ENCODE results near the gene ZBTB44.
"Not testable (repeated sequence)": the region's sequence is repeated elsewhere in the genome, so short reads cannot be mapped to it uniquely, and the experiment has no call there.

Gene ZBTB44

DNA sequence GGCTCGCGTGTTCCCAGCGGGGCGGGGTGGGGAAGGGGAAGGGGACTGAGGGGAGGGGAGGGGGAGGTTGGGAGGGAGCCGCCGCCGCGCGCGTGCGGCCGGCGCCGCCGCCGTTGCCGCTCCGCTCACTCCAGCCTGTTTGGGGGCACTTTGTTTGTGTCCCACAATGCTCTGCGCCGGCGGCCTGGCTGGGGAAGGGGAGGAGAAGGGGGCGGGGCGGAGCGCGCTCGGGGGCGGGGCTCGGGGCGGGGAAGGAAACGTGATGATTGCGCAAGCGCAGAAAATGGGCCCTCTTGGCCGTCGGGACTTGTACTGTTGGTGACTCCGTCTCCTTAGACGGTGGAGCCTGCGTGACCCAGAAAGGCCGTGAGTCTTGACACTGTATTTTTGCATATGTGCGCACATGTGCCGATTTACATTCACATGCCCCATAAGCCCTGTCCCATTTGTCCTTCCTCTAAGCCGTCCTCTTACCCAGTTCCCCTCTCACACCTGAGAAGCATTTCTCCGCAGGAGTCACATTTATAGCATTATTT lies at the start of gene ZBTB44:
Gene ZBTB44 (minus strand): TSS at position 168 of the 536 bp plus-strand sequence. CDS start 53,044 bp downstream, outside the sequence.
- peak; percentile 92 for DNase-seq

DNA sequence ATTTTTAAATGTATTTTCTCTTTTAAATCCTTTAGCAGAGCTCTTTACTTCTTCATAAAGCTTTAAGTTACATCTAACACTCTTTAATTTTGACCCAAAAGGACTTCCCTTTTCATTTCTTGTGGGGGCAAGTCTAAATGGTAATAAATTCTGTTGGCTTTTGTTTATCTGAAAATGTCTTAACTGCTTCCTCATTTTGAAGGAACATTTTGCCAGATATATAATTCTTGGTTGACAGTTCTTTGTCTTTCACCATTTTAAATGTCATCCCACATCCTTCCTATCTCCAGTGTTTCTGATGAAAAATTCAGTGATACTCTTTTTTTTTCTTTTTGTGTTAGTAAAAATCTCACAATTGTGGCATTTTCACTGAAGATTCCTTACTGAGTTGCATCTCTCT lies 44.7 kb upstream of the ZBTB44 start:
- DNase-seq: no peak

DNA sequence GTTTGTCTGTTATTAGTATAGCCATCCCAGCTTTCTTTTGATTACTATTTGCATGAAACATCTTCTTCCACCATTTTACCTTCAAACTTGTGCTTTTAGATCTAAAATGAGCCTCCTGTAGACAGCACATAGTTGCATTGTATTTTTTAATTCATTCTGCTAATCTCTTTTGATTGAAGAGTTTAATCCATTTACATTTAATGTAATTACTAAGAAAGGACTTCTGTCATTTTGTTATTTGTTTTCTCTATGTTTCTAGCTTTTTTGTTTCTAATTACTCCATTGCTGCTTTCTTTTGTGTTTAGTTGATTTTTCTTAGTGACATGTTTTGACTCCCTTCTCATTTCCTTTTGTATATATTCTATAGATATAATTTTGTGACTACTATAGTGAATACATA lies 43.7 kb upstream of the ZBTB44 start:
- no peak for DNase-seq

DNA sequence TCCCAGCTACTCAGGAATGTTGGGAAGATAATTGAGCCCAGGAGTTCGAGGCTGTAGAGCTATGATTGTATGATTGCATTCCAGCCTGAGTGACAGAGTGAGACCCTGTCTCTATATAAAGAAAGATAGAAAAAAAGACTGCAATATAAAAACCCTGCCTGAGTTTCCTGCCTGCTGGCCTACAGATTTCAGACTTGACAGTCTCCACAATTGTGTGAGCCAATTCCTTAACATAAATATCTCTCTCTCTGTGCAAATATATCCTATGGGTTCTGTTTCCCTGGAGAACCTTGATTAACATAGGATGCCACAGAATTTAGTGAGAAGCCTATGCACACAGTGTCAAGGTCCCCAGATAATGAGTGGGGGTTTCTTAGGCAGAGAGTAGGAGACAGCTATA lies 32.5 kb upstream of the ZBTB44 start:
- DNase-seq: no peak

DNA sequence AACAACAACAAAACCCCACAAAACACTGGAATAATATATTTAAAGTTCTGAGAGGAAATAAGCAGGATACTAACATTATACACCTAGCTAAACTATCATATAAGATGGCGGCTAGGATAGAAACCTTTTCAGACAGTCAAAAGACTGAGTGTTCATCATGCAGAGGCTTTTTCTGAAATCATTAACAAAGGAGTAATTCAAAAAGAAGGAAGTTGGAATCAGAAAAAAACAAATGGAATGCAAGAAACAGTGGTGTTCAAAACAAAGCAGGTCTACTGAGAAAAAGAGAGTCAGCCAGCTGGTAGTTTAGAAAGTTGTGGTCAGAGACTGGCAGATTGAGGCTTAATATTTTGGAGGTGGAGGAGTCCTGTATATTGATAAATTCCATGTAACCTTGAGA lies 30.1 kb upstream of the ZBTB44 start:
- DNase-seq: no peak

GRCh38 chr11:130340671-130341319 lies 26.1 kb upstream of the ZBTB44 start:
- DNase-seq: peak; percentile 9 to 35

- no peak for DNase-seq
These were observed 23.9 kb upstream of the ZBTB44 start for GRCh38 chr11:130338667-130339066.

DNA sequence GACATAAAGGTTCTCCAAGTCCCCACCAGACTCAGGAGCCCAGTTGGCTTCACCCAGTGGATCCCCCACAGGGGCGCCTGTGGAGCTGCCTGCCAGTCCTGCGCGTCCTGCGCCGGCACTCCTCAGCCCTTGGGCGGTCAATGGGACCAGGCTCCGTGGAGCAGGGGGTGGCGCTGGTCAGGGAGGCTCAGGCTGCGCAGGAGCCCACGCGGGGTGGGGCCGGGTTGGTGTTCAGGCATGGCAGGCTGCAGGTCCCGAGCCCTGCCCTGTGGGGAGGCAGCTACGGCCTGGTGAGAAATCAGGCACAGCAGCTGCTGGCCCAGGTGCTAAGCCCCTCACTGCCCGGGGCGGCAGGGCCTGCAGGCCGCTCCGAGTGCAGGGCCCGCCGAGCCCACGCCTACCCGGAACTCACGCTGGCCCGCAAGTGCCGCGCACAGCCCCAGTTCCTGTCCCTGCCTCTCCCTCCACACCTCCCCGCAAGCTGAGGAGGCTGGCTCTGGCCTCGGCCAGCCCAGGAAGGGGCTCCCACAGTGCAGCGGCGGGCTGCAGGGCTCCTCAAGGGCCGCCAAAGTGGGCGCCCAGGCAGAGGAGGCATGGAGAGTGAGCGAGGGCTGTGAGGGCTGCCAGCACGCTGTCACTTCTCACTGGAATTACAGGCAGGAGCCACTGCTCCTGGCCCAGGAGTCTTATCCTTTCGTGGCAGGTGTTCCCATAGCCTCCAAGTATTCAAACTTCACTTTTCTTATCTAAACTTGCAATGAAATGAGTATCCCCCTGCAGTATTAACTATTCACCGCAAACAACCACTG lies 22.8 kb upstream of the ZBTB44 start:
- no peak for DNase-seq

DNA sequence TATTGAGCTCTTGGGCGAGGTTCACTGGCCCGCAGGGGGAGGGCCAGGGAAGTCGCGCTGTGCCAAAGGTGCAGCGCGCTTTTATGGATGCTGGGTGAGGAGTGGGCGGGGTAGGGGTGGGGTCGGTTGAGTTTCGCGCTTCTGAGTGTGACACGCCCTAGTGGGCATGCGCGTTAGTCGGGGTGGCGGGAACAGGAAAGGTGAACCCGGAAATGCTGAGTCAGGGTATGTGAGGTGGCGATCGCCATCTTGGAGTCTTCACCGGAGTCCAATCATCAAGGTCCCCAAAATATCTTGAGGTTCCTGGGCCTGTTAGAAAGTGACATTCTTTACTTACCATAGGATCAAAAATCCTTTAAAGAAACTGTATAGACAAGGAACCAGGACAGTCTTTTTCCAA lies 16.7 kb upstream of the ZBTB44 start:
- not testable (repeated sequence) for DNase-seq

DNA sequence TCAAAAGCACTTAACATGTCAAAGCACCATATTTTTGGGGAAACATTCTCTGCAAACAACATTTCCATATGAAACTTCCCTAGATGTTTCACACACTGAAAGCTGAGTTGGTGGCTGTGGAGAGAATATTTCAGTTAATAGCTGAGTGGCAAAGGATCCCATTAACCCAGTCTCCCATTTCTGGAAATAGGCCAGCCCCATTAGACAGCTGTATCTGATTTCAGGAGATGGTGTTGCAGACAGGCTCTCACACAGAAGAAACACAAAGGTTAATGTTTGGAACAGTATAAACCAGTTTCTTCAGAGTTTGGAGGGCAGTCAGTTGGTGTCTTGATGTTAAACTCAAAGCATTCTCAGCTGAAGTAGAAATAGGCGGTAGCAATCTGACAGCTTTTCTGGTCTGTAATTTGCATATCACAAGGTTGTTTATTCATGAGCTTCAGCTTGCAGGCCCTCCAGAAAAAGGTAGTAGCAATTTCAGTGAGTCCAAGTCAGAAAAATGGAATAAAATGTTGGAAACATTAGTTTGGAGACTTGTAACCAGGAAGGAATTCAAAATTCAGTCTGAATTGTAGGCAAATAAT lies 15.5 kb upstream of the ZBTB44 start:
- no peak for DNase-seq

DNA sequence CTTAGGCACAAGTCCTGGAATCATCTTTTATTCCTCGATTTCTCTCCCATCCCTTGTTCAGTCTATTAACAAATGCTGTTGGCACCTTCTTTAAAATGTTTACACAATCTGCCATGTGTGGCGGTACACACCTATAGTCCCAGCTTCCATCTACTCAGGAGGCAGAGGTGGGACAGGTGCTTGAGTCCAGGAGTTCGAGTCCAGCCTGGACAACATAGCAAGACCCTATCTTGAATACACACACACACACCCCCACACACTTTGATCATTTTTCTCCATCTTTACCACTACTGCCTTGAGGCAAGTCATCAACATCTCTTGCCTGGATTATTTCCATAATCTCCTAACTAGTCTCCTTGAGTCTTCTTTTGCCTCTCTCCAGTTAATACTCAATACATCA lies 13.7 kb upstream of the ZBTB44 start:
- DNase-seq: no peak

- no peak for DNase-seq
These were observed 13.0 kb upstream of the ZBTB44 start for GRCh38 chr11:130327716-130328115.

DNA sequence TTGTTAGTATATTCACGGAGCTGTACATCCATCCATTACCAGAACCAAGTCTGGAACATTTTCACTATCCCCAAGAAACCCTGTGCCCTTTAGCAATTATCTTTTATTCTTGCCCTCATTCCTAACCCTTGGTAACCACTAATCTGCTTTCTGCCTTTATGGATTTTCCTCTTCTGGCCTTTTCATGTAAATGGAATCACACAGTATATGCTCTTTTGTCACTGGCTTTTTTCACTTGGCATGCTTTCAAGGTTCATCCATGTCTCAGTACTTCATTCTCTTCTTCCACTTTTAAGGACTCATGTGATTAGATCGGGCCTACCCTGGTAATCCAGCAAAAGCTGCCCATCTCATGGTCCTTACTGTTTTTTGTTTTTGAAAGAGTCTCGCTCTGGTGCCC lies 11.0 kb upstream of the ZBTB44 start:
- DNase-seq: no peak

DNA sequence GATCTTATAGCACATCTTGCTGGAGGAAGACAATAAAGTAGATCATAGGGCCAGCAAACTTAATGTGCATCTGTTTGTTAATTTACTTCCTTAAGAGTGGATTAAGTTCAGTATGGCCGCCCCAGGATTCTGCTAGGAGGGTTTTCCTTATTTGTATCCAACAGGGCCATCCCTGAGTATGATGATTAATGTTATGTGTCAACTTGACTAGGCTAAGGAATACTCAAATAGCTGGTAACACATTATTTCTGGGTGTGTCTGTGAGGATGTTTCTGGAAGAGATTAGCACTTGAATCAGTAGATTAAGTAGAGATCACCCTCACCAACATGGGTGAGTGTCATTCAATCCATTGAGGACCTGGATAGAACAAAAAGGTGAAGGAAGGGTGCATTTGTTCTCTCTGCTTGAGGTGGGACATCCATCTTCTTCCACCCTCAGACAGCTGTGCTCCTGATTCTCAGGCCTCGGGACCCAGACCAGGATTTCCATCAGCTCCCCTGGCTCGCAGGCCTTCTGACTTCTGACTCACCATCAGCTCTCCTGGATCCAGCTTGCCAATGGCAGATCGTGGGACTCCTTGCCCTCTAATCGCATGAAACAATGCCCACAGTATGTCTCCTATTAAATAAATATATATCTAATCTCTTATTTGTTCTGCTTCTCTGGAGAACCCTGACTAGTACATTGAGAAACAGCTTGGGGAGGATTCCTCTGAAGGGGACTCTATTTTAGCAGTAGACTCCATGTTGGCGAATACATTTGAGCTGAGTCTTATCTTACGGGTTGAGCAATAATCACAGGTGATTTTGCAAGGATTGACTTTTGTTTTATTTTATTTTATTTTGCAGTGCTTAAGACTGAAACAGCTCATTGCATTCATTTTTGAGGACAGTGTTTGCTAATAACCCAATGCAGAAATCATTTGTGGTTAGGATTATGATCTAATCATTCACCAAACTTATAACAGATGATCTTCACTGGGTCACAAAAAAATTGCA lies 9.0 kb upstream of the ZBTB44 start:
- no peak for DNase-seq

DNA sequence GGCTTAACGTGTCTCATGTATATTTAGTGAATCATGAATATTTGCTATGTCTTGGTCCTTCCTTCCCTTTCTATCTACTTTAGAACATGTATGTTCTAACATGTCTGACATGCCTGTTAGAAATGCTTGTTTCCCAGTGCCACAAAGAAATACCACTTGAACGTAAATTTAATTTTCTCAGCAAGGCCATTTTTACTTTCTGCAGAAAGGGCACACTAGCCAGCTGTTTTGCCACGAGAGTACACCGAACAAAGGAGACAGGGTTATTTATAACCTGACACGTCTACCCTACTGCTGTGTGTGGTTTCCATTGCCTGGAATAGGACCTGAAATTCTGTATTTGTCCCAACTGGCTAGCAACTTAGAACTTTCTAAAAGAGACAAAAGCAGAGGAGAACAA lies 7.4 kb upstream of the ZBTB44 start:
- no peak for DNase-seq

DNA sequence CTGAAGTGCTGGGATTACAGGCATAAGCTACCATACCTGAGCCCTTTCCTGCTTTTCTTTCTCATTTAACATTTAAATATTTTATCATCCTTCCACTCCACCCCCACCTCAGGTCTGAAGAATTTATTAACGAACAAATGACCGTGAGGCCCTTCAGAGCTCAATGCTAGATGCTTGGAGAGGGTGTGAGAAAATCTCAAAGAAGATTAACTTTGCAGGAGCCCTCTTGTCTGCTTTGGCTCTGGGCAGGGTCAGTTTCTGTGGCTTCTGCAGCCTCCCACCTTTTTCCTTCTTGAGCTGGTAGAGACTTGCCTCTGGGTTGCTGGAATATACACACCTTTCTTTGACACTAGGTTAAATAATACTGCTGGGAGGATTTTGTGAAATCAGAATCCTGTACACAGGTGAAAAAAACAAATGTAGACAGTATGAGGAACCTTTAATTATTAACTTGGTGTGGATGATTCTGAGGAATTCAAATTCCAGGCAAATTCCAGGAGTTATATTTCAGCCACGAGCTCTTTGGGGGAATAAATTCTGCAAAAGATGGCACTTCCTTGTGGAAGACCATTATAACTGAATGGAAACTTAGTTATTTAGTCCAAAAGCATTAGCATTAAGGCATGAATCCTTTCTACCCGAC lies 3.4 kb upstream of the ZBTB44 start:
- no peak for DNase-seq

GRCh38 chr11:130315354-130315970 lies 745 bp upstream of the ZBTB44 start:
- peak; percentile 52 to 55 for DNase-seq

- DNase-seq: peak; percentile 77 to 78
These were observed 450 bp downstream of the ZBTB44 start for GRCh38 chr11:130314184-130314749.

DNA sequence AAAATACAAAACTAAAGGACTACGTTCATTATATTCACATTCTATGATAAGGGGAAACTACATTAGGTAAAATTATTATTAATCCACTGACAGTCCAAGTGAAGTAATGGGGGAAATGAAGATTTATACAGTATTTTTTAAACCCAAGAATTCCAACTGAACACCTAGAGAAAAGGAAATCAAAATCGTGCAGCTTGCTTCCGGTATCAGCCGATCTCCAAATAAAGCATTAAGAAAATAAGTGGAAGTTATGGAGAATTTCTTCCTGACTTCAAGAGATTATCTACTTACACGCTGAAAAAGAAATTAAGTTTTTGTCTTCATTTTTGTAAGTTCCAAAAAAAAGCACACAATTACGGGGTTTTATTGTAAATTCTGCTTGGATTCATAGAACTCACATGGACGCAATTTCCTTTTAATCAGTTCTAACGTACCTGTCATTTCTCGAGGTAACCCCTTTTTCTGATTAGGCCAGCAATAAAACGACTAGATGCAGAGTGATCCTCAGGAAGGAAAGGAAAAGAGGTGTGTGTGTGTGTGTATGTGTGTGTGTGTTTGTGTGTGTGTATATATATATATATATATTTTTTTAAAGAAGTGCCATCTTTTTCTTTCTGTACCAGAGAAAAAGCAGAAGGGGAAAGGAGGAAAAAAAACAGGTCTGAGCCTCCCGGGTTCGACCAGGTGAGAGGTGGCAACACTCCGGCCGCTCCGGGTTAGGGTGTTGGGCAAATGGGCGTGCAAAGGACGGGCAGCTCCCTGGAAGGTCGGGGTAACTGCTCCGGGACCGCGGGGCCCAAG lies 1.1 kb downstream of the ZBTB44 start:
- DNase-seq: peak in 1 of 2 donors; percentile 18

GRCh38 chr11:130312046-130312445 lies 2.7 kb downstream of the ZBTB44 start:
- DNase-seq: no peak

Measured in CD4-positive, alpha-beta T cell treated with Interleukin-1 beta for 1 hour (primary cell).